ENCODE results near the gene KRT8. TPM values are rescaled to one million over a fixed set of nuclear protein-coding genes. Genes with fewer than 3 reads are reported as not detected.

The KRT8 gene
- polyA plus RNA-seq, 1 donor from 2014 or later: 0.46 TPM

DNA sequence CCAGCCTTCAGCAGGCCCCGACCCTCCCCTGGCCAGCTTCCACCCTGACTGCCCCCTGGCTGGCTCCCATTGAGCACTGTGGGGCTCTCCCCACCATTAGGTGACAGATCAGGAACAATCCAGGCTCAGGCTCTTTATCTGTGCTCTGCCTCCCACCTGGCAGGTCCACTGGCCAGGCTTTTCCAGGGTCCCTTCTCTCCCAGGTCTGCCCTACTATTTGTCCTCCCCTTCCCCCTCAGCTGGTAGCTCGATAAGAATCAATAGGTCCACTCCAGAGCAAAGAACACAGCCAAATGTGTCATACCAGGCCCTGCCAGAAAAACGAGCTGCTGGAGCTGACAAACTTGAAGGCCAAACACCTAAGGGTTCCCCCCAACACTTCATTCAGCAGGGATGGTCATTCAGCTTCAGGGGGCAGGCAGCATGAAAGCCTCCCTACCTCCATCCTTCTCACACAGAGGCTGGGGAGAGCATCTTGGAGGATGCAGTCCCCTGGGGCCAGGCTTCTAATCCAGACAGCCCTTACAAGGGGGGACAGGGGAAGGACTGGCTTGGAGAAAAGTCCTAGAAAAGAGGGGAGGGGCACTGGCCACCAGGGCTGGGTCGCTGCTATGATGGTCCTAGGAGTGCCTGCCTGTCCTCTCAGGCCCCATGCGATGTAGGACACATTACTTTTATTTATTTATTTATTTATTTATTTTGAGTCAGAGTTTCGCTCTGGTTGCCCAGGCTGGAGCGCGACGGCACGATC, 42.1 kb upstream of the KRT8 start:
- H3K27me3 ChIP-seq (ENCODE audit: insufficient read depth, low read depth, low read length): peaks cover 19% of the 10 kb centered on the region
- H3K4me2 ChIP-seq (ENCODE audit: low read length): no peak overlapping the region
- H4K20me1 ChIP-seq (ENCODE audit: insufficient read depth): no peaks in the 10 kb centered on the region
- no peaks in the 10 kb centered on the region for H3F3A ChIP-seq (ENCODE audit: insufficient read depth, low read length, poor library complexity, severe bottlenecking)
- H3K27ac ChIP-seq (ENCODE audit: low read length): no peak overlapping the region
- H3K9me2 ChIP-seq (ENCODE audit: insufficient read depth, low read length): no peaks in the 10 kb centered on the region
- H3K9me3 ChIP-seq (ENCODE audit: low read length): no peaks in the 10 kb centered on the region
- H3K9ac ChIP-seq (ENCODE audit: low read length): no peak overlapping the region
- no peak for TF ChIP-seq EP300 (conservative IDR thresholded peaks at IDR 0.05; ENCODE audit: poor library complexity, severe bottlenecking)
- no peak for TF ChIP-seq EZH2 (IDR thresholded peaks at IDR 0.05; ENCODE audit: borderline replicate concordance, insufficient read depth, low read length, poor library complexity, severe bottlenecking)
- TF ChIP-seq, protein P1, sequence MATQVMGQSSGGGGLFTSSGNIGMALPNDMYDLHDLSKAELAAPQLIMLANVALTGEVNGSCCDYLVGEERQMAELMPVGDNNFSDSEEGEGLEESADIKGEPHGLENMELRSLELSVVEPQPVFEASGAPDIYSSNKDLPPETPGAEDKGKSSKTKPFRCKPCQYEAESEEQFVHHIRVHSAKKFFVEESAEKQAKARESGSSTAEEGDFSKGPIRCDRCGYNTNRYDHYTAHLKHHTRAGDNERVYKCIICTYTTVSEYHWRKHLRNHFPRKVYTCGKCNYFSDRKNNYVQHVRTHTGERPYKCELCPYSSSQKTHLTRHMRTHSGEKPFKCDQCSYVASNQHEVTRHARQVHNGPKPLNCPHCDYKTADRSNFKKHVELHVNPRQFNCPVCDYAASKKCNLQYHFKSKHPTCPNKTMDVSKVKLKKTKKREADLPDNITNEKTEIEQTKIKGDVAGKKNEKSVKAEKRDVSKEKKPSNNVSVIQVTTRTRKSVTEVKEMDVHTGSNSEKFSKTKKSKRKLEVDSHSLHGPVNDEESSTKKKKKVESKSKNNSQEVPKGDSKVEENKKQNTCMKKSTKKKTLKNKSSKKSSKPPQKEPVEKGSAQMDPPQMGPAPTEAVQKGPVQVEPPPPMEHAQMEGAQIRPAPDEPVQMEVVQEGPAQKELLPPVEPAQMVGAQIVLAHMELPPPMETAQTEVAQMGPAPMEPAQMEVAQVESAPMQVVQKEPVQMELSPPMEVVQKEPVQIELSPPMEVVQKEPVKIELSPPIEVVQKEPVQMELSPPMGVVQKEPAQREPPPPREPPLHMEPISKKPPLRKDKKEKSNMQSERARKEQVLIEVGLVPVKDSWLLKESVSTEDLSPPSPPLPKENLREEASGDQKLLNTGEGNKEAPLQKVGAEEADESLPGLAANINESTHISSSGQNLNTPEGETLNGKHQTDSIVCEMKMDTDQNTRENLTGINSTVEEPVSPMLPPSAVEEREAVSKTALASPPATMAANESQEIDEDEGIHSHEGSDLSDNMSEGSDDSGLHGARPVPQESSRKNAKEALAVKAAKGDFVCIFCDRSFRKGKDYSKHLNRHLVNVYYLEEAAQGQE (IDR thresholded peaks at IDR 0.05; ENCODE audit: borderline replicate concordance): no peak
- no peak for TF ChIP-seq POLR2AphosphoS5 (IDR thresholded peaks at IDR 0.05)
- TF ChIP-seq, protein P2, sequence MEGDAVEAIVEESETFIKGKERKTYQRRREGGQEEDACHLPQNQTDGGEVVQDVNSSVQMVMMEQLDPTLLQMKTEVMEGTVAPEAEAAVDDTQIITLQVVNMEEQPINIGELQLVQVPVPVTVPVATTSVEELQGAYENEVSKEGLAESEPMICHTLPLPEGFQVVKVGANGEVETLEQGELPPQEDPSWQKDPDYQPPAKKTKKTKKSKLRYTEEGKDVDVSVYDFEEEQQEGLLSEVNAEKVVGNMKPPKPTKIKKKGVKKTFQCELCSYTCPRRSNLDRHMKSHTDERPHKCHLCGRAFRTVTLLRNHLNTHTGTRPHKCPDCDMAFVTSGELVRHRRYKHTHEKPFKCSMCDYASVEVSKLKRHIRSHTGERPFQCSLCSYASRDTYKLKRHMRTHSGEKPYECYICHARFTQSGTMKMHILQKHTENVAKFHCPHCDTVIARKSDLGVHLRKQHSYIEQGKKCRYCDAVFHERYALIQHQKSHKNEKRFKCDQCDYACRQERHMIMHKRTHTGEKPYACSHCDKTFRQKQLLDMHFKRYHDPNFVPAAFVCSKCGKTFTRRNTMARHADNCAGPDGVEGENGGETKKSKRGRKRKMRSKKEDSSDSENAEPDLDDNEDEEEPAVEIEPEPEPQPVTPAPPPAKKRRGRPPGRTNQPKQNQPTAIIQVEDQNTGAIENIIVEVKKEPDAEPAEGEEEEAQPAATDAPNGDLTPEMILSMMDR (IDR thresholded peaks at IDR 0.05; ENCODE audit: poor library complexity, severe bottlenecking): no peak
- no peak for TF ChIP-seq TAF1 (IDR thresholded peaks at IDR 0.05; ENCODE audit: low read depth)
- no peak for TF ChIP-seq SMC3 (conservative IDR thresholded peaks at IDR 0.05; ENCODE audit: poor library complexity)
- TF ChIP-seq RAD21 (conservative IDR thresholded peaks at IDR 0.05): no peak
- TF ChIP-seq MXI1 (conservative IDR thresholded peaks at IDR 0.05; ENCODE audit: poor library complexity, severe bottlenecking): no peak
- no peaks in the 10 kb centered on the region for H3K36me3 ChIP-seq (ENCODE audit: insufficient read depth, low read length)
- no peak overlapping the region for H3K4me3 ChIP-seq (ENCODE audit: low read length)
- no peak overlapping the region for H2AFZ ChIP-seq (ENCODE audit: low read depth, low read length)
- H3K79me2 ChIP-seq (replicated peaks; ENCODE audit: insufficient read depth, low read length): no peaks in the 10 kb centered on the region

DNA sequence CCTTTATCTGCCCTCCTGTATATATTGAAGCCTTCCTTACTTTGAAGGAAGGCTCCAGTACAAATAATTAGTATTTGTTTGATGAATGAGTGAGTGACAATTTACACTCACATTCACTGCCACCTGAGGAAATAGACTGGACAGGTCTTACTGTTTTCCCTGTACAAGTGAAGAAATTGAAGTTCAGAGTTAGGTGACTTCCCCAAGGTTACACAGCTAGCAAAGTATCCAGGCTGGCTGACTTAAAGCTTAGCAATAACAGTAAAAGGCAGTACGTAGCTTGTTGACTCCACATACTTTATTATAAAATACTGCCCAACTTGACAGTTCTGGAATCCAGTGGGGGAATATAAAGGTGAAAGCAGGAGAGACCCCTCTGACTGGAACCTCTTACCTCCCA, 41.5 kb upstream of the KRT8 start:
- no peaks in the 10 kb centered on the region for H3K79me2 ChIP-seq (replicated peaks; ENCODE audit: insufficient read depth, low read length)
- peaks cover 19% of the 10 kb centered on the region for H3K27me3 ChIP-seq (ENCODE audit: insufficient read depth, low read depth, low read length)
- TF ChIP-seq POLR2AphosphoS5 (IDR thresholded peaks at IDR 0.05) (no peak), EZH2 (IDR thresholded peaks at IDR 0.05; ENCODE audit: borderline replicate concordance, insufficient read depth, low read length, poor library complexity, severe bottlenecking) (no peak), MXI1 (conservative IDR thresholded peaks at IDR 0.05; ENCODE audit: poor library complexity, severe bottlenecking) (no peak), EP300 (conservative IDR thresholded peaks at IDR 0.05; ENCODE audit: poor library complexity, severe bottlenecking) (no peak), RAD21 (conservative IDR thresholded peaks at IDR 0.05) (no peak), SMC3 (conservative IDR thresholded peaks at IDR 0.05; ENCODE audit: poor library complexity) (no peak), TAF1 (IDR thresholded peaks at IDR 0.05; ENCODE audit: low read depth) (no peak)
- TF ChIP-seq, protein P1 (IDR thresholded peaks at IDR 0.05; ENCODE audit: borderline replicate concordance): no peak
- TF ChIP-seq, protein P2 (IDR thresholded peaks at IDR 0.05; ENCODE audit: poor library complexity, severe bottlenecking): no peak
- no peak overlapping the region for H3K9ac ChIP-seq (ENCODE audit: low read length)
- no peaks in the 10 kb centered on the region for H3F3A ChIP-seq (ENCODE audit: insufficient read depth, low read length, poor library complexity, severe bottlenecking)
- H3K4me3 ChIP-seq (ENCODE audit: low read length): no peak overlapping the region
- H3K4me2 ChIP-seq (ENCODE audit: low read length): no peak overlapping the region
- no peak overlapping the region for H2AFZ ChIP-seq (ENCODE audit: low read depth, low read length)
- H3K9me3 ChIP-seq (ENCODE audit: low read length): no peaks in the 10 kb centered on the region
- H3K36me3 ChIP-seq (ENCODE audit: insufficient read depth, low read length): no peaks in the 10 kb centered on the region
- no peaks in the 10 kb centered on the region for H4K20me1 ChIP-seq (ENCODE audit: insufficient read depth)
- no peaks in the 10 kb centered on the region for H3K9me2 ChIP-seq (ENCODE audit: insufficient read depth, low read length)
- no peak overlapping the region for H3K27ac ChIP-seq (ENCODE audit: low read length)
